GM06990 (cell line): Measurements from ENCODE around the gene CPNE1.

Experiments used
- DNase-seq: peaks from one replicate; pipeline ENCODE4 v3.0.0-alpha.2; 2011; ENCODE audit not compliant: insufficient read length; ENCODE audit errors: extremely low read depth
- H3K27me3 ChIP-seq: replicated peaks from 2 replicates; pipeline ENCODE4 v1.6.0; 2011; ENCODE audit warnings: low read length; ENCODE audit not compliant: control insufficient read depth, insufficient read depth
- H3K36me3 ChIP-seq: 2 replicates; pipeline ENCODE4 v1.5.1; 2011; ENCODE audit warnings: low read length; ENCODE audit not compliant: control insufficient read depth, insufficient read depth
- H3K4me3 ChIP-seq: replicated peaks from 2 replicates; pipeline ENCODE4 v1.5.1; 2011; ENCODE audit warnings: low read depth, mild to moderate bottlenecking, control low read depth, low read length
- TF ChIP-seq, protein P1 (sequence below): IDR thresholded peaks from 2 replicates; pipeline ENCODE4 v1.5.1; 2011; ENCODE audit warnings: low read length, control low read depth, mild to moderate bottlenecking, inconsistent platforms; ENCODE audit not compliant: insufficient read depth, poor library complexity, severe bottlenecking

Gene CPNE1

DNA sequence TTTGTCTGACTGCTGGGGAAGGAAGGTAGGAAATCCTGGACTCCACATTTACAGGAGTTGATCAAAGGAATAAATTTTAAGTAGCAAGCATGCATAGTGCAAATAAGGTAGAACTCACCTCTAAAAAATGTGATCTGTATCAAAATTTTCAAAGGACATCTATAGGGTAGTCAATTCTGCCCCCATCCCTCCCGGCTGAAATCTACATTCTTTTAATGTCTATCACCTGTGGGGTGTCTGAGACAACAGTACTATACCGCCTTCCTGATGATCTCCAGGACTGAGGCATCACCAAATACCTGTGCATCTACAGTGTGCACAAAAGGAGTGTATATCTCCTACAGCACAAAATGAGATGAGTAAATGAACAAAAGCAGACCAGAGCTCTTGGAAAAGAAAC is 19.9 kb downstream of the CPNE1 start:
- Histone ChIP-seq H3K36me3 (no peaks in the 10 kb centered on the region; the same call in 1 of the 2 replicates), H3K4me3 (no peak overlapping the region), H3K27me3 (no peaks in the 10 kb centered on the region)
- DNase-seq, result no peak
- TF ChIP-seq, protein P1, sequence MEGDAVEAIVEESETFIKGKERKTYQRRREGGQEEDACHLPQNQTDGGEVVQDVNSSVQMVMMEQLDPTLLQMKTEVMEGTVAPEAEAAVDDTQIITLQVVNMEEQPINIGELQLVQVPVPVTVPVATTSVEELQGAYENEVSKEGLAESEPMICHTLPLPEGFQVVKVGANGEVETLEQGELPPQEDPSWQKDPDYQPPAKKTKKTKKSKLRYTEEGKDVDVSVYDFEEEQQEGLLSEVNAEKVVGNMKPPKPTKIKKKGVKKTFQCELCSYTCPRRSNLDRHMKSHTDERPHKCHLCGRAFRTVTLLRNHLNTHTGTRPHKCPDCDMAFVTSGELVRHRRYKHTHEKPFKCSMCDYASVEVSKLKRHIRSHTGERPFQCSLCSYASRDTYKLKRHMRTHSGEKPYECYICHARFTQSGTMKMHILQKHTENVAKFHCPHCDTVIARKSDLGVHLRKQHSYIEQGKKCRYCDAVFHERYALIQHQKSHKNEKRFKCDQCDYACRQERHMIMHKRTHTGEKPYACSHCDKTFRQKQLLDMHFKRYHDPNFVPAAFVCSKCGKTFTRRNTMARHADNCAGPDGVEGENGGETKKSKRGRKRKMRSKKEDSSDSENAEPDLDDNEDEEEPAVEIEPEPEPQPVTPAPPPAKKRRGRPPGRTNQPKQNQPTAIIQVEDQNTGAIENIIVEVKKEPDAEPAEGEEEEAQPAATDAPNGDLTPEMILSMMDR, result no peak

DNA sequence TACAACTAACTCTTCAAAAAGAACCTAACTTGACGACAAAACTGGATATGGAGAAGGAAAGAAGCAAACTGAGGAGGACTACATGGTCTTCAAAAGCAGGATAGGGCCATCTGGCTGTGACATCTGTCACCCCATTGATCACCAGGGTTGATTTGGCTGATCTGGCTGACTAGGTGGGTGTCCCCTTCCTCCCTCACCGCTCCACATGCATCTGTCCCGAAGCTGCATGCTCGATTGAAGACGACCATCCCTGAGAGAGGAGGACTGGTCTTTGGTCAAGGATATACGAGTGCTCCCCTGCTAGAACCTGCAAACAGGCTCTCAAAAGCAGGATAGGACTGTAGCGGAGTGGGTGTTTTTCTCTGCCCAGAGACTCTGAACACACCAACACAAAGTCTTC is 21.7 kb downstream of the CPNE1 start:
- Histone ChIP-seq H3K36me3 (no peaks in the 10 kb centered on the region; the same call in 1 of the 2 replicates), H3K27me3 (no peaks in the 10 kb centered on the region), H3K4me3 (no peak overlapping the region)
- TF ChIP-seq, protein P1, result no peak
- no peak for DNase-seq

DNA sequence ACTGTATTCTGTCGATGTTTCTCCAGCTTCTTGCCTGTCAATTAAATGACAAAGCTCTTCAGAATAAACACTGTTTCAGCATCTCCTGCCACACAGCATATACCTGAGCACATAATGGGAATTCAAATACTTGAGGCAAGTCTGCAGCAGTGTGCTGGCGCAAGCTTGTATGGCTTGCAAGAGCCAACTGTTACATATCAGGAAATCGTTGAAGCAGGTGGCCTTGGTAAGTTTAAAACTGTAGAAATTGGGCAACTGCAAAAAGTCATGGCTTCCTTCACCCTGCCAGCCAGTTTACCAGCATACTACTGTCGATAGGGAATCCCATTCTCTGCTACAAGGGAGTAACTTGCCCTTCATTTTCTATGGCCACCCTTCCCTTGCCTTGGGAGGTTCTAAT is 23.0 kb downstream of the CPNE1 start:
- DNase-seq, result no peak
- TF ChIP-seq, protein P1, result no peak
- Histone ChIP-seq H3K27me3 (no peaks in the 10 kb centered on the region), H3K4me3 (no peak overlapping the region), H3K36me3 (no peaks in the 10 kb centered on the region)

DNA sequence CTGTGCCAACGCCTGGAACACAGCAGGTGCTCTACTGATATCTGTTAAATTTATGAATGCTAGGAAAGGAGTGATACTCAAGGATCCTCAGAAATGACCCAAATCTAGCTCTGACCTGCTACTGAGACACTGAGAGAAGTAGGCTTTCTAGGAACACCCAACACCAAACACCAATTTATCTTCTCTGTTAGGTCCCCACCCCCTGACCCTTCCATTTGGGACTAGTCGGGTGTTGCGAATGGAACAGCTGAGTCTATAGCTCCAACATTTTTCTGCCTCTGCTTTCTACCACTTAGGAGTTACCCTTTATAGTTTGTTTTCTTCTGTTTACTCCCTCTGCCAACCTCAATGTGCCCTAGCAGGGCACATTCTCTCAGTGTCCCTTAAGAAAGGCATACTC is 24.0 kb downstream of the CPNE1 start:
- H3K27me3 ChIP-seq, result no peaks in the 10 kb centered on the region
- DNase-seq, result no peak
- H3K36me3 ChIP-seq, result no peaks in the 10 kb centered on the region
- H3K4me3 ChIP-seq, result no peak overlapping the region
- TF ChIP-seq, protein P1, result no peak

DNA sequence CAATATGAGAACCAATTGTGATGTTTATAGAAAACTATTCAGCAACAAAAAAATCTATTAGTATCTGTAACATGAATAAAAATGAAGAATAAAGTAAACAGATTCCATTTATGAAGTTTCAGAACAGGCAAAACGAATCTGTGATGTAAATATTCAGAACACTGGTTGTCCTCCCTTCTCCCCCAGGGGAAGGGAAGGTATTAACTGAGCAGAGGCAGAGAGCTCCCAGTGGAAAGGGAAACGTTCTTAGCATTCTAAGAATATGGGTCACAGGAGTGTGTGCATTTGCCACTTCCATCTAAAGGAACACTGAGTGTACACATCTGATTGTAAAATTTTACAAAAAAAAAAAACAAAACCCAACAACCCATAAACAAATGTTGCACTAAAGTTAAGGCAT is 25.9 kb downstream of the CPNE1 start:
- Histone ChIP-seq H3K36me3 (no peaks in the 10 kb centered on the region), H3K27me3 (no peaks in the 10 kb centered on the region), H3K4me3 (no peak overlapping the region)
- TF ChIP-seq, protein P1, result no peak
- no peak for DNase-seq

DNA sequence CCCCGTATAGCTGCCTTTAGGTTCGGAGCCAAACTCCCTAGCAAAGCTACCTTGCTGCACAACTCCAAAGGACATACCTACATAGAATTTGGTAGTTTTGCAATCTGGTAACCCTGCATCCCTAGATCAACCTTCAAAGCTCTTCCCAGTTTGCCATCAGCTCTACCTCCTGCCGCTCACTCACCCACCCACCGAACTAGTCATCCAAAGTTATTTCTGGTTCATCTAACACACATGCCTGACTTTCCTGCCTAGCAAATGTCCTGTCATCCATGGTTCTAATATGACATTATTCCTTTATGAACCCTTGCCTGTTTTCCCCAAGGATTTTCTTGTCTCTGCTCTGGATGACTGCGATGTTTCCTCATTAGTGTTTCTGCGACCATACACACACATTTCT is 27.4 kb downstream of the CPNE1 start:
- DNase-seq, result no peak
- peaks cover 8% of the 10 kb centered on the region for H3K36me3 ChIP-seq
- TF ChIP-seq, protein P1, result no peak
- H3K4me3 ChIP-seq, result no peak overlapping the region
- H3K27me3 ChIP-seq, result no peaks in the 10 kb centered on the region
